Motor neuron (in vitro differentiated cells): ENCODE results near the gene LKAAEAR1. TPM values are rescaled to one million over a fixed set of nuclear protein-coding genes. Genes with fewer than 3 reads are reported as not detected.

Source experiments
- ATAC-seq, 8 experiments: fragments of 200-7000 bp; cut with Tn5 transposase; replicated peaks in 6 of 8; 2 replicates each; pipeline ENCODE4 v1.8.0; 2021; ENCODE audit warnings: mild to moderate bottlenecking in 8 of 8, moderate library complexity in 8 of 8
- H3K27ac ChIP-seq, 2 donors: fragments of 250-450 bp; sonication (Bioruptor Pico); 2 replicates each; pipeline ENCODE4 v1.9.0; 2021; ENCODE audit warnings: antibody characterized with exemption in 2 of 2, mild to moderate bottlenecking in 2 of 2, moderate library complexity in 1 of 2
- H3K4me1 ChIP-seq, 2 donors: fragments of 250-450 bp; sonication (Bioruptor Pico); replicated peaks in 1 of 2; 2 replicates each; pipeline ENCODE4 v1.6.1; 2021; ENCODE audit warnings: antibody characterized with exemption in 2 of 2, mild to moderate bottlenecking in 2 of 2, moderate library complexity in 1 of 2
- H3K4me3 ChIP-seq, 5 donors: fragments of 250-450 bp; sonication (Bioruptor Pico); 2 replicates each; pipeline ENCODE4 v1.9.0; 2021; ENCODE audit warnings: antibody characterized with exemption in 5 of 5, mild to moderate bottlenecking in 5 of 5, moderate library complexity in 4 of 5
- WGBS, 10 experiments: fragments of 450-650 bp; shearing (Covaris generic); methylation state at CpG; one replicate each; pipeline ENCODE4 v1.0.0; 2022; 5-methylcytosine and 5-hydroxymethylcytosine counted together
- in situ Hi-C, 9 experiments: fragments of 400-800 bp; cut with MboI; loops; one replicate each; pipeline ENCODE4 v1.15.0; 2021; ENCODE audit warnings: low sequenced_read_pairs in 9 of 9, low pct_unique_long_range_greater_than_20kb in 2 of 9; ENCODE audit not compliant: unreplicated experiment in 9 of 9
- total RNA-seq, 8 experiments: library from RNA; unstranded; fragments of 300-600 nt; gene quantifications; 2 replicates each; pipeline versions ENCODE4 v1.2.3 to v1.2.4, GENCODE V29; 2022

LKAAEAR1 gene
- total RNA-seq, 8 experiments from 2014 or later: 0.52 to 0.76 TPM; not detected in 6

DNA sequence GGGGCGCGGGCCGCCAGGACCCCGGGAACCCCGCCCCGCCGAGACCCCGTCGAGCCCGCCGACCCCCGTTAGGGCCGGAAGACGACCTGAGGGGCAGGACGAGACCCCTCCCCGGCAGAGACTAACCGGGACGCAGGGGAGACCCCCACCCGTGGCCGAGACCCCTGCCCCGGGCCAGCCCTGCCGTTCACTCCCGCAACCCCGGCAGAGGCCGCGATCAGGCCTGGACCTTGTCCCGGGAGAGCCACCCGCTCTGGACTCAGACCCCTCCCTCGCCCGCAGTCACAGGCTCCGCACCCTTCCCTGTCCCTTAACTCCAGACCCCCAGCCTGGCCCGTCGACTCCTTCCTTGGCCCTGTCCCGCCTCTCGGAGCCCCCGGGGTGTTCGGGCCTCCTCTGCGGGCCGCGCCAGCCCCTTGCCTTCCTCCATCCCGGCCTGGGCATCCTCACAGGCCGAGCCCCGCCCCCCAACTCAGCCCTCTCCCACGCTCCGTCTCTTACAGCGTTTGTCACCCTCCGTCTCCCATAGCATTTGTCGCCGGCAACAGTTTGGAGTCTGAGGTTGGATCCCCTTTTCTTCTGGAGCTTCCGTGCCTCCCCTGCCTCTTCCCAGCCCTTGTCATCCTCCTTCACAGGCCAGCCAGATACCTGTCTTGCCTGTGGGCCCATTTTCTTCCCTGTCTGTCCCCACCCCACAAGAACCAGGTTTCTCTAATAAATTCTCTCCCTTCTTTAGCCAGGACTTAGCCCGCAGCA is 20.6 kb downstream of the LKAAEAR1 start:
- Histone ChIP-seq H3K4me3 (peak overlapping the region; percentile 68 to 94 (median 90)), H3K27ac (peak overlapping the region; percentile 60 to 64), H3K4me1 (peaks cover 14 to 15% of the 10 kb centered on the region in 2 donors)
- WGBS, 10 experiments: 0 to 4% (median 0%) methylated on average over 2 to 4 of the region's 51 CpGs; no CpG with 5 or more reads in 7 of the 10 experiments
- in situ Hi-C loops: no loop called here
- ATAC-seq: peak; percentile 2 to 13 (median 5)

DNA sequence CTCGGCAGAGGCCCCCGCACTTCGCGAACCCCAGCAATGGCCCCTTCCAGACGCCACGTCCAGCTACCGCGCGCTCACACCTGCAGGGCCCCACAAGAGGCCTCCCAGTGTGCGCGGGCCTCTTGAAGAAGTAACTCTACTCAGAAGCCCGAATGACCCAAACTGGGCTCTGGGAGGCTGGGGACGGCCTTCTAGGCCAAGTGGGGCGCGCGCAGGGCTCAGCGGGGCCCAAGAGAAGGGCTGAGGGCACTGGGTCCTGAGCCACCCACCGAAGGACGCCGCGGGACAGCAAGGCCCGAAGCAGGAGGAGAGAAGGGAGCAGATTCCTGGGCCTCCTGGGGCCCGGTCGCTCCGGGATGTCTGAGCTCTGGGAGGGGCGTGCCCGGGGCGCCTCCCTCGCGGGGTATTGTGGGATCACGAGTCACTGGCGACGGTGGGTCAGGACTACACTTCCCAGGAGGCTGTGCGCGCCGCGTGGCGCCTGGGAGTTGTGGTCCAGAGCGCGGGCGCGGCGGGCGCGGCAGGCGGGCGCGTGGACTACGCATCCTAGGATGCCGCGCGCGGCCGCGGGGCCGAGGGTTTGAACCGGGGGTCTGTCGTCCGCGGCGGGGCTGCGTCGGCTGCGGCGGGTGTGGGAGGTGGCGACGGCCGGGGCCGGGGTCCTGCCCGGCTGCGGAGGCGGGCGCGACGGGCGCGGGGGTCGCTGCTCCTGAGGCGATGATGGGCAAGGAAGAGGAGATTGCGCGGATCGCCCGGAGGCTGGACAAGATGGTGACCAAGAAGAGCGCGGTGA is 21.4 kb downstream of the LKAAEAR1 start, which contains the start of gene TCEA2:
Gene TCEA2, plus strand, starts transcription at position 603 of the 793 bp plus-strand sequence. Its CDS starts 115 bp downstream, at position 718.
- 2 to 33% (median 15%) methylated on average over 3 to 20 of the region's 85 CpGs; no CpG with 5 or more reads in 6 of the 10 experiments for WGBS, 10 experiments
- Histone ChIP-seq H3K27ac (peak within 1 kb of the TSS; percentile 64 to 71), H3K4me1 (peaks cover 15% of the 10 kb centered on the region in 2 donors), H3K4me3 (peak within 1 kb of the TSS; percentile 68 to 94 (median 90))
- in situ Hi-C loops: no loop called here
- peak; percentile 86 to 96 (median 89) for ATAC-seq

DNA sequence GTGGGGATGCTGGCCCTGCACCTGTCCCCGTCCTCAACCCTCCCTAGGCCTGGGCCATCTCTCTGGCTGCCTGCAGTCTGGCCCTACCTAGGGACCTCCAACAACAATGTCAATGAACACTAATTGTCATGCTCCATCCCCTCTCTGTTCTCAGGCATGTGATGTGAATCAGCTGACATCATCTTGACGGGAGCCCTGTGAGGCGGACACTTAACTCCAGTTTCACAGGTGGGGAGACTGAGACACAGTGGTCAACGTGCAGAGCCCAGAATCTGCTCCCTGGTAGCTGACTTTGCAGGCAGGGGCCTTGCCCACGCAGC is 22.0 kb downstream of the LKAAEAR1 start:
- Histone ChIP-seq H3K4me1 (peaks cover 16 to 20% of the 10 kb centered on the region in 2 donors), H3K4me3 (peak overlapping the region; percentile 68 to 94 (median 90)), H3K27ac (peak overlapping the region; percentile 63 to 71)
- peak in 5 of 8 experiments; percentile 1 to 11 (median 7) for ATAC-seq
- WGBS, 10 experiments: 0 to 90% (median 53%) methylated on average over 2 to 4 of the region's 5 CpGs; no CpG with 5 or more reads in 4 of the 10 experiments
- in situ Hi-C loops: no loop called here

DNA sequence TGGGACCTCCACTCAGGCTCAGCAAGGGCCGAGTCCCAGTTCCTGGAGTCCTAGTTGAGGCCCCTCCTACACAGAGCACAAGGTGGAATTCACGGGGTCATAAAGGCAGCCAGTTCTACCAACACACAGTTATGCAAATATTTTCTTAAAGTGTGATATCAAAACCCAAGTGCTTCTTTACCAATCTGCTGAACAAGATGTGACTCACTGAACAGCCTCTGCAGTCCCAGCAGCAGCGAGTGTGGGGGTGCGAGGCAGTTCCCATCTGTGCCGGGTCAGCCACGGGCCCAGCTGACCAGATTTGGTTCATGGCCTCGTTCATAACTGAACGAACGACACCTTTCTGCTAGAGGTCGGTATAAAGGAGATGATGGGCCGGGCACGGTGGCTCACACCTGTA is 25.7 kb downstream of the LKAAEAR1 start:
- 17 to 76% (median 20%) methylated on average over 1 to 8 of the region's 12 CpGs; no CpG with 5 or more reads in 7 of the 10 experiments for WGBS, 10 experiments
- in situ Hi-C loops: no loop called here
- no peak overlapping the region for H3K4me3 ChIP-seq
- peaks cover 19 to 31% of the 10 kb centered on the region in 2 donors for H3K4me1 ChIP-seq
- no peak for ATAC-seq
- no peak overlapping the region for H3K27ac ChIP-seq

DNA sequence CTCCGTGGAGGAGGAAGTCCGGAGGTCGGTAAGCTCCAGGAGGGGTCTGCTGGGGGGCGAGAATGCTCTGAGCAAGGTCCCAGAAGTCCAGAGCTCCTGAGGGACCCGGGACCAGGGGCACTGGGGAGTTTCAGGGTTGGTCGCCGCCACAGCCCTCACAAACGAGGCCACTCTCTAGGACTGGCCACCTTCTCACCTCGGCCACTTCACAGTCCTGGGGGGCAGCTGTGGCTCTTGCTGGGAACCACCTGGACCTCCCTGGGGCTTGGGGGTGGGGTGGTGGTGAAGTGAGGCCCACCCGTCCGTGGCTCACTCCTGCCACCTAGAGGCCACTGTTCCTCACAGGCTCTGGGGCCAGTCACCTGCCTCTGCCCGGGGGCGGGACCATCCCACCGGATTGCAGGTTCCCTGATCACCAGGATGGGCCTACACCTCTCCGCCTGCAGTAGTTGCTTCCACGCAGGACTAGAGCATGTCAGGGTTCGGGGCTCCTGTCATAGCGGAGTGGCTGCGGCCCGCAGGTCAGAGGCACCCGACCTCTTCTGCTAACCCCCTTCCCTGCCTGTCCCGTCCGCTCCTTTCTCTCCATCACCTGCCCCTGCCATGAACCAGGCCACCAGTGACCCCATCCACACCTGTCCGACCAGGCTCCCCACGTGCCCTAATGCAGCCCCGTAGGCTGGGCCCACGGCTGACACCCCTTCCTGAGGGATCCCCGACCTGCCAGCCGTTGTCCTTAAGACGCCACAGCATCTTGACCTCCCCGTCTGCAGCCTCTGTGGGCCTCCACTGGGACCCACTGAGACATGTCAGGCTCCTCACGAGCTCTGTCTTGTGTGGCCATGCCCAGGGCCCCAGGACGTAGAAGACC is 26.3 kb downstream of the LKAAEAR1 start:
- 0 to 80% (median 54%) methylated on average over 1 to 7 of the region's 33 CpGs; no CpG with 5 or more reads in 5 of the 10 experiments for WGBS, 10 experiments
- no peak overlapping the region for H3K27ac ChIP-seq
- in situ Hi-C loops: no loop called here
- H3K4me3 ChIP-seq: no peak overlapping the region
- peaks cover 19 to 31% of the 10 kb centered on the region in 2 donors for H3K4me1 ChIP-seq
- ATAC-seq: peak in 7 of 8 experiments; percentile 13 to 80 (median 25)

DNA sequence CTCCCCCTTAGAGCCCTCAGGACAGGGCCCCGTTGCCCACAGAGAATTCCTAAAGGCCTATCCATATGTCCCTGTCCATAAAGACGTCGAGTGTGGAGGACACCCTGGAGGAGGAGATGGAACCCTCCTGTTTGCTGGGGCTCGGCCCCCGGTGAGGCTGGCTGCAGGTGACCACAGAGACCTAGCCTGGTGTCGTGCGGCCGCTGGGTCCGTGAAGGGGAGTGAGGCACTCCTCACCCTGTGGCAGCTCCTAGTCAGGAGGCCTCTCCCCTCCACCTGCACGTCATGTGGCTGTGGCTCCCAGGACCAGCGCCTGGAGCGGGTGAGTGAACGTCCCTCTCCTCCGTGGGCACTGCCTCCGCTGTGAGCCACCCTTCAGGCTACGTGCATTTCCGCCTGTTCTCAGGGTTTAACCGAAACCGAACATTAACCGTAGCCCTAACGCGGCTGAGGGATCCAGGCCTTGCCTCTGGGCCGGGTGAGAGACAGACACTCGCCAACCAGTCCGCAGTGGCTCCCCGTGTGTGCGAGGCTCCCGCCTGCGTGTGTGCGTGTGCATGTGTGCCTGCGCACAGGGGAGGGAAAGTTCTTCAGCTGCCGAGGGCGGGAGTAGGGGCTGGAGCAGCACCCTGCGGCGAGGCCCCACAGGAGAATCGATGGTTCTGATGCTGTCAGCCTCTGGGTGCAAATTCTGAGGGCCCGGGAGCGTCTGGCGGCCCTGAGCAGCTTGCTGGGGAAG is 27.1 kb downstream of the LKAAEAR1 start:
- no peak overlapping the region for H3K27ac ChIP-seq
- in situ Hi-C loops: no loop called here
- no peak overlapping the region for H3K4me3 ChIP-seq
- peaks cover 13 to 25% of the 10 kb centered on the region in 2 donors for H3K4me1 ChIP-seq
- 31 to 100% (median 86%) methylated on average over 2 to 8 of the region's 39 CpGs; no CpG with 5 or more reads in 5 of the 10 experiments for WGBS, 10 experiments
- ATAC-seq: no peak

DNA sequence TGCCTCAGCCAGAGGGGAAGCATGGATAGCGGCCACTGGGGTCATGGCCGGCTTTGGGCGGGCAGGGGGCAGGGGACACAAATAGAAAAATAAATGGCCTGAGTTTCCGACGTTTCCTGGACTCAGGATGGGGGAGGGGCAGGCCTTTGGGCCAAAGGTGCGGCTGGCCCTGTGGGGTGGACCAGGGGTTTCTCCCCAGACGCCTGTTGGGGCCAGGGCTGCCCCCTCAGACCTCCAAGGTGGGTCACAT is 27.6 kb downstream of the LKAAEAR1 start:
- ATAC-seq: no peak
- in situ Hi-C loops: no loop called here
- Histone ChIP-seq H3K4me1 (peaks cover 13 to 24% of the 10 kb centered on the region in 2 donors), H3K4me3 (no peak overlapping the region), H3K27ac (no peak overlapping the region)
- WGBS, 10 experiments: no CpG with 5 or more reads among the region's 7 CpGs

DNA sequence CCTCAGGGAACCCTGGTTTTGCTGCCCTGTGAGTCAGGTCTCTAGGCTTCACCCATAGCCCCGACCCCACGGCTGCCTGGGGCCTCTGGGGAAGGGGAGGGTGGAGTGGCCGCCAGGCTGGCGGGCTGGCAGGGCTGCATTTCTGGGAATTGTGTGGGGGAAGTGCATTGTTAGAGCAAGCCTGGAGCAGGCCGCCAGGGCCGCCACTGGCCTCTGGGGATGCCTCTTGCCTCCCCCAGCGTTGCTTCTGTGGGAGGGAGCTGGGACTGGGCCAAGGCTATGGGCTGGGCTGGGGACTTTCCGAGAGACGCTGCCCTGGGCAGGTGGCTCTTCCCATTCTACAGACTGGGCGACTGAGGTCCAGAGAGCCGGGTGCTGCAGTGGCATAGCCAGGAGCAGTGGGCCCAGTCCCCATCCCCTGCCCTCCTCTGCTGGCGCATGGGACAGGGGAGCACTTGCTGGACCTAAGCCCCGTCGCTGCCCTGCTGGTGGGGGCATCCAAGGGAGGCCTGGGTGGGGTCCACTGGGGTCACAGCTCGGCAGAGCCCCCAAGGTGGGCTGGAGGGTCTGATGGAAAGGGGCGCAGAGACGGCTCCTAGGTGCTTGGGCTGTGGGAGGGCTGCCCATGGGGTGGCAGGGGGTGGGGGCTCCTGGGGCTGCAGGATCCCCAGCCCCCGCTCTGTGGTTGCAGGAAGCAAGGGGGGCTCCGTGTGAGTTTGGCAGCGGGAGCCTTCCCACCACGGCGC is 28.1 kb downstream of the LKAAEAR1 start:
- H3K27ac ChIP-seq: no peak overlapping the region
- WGBS, 10 experiments: no CpG with 5 or more reads among the region's 22 CpGs
- ATAC-seq: peak in 6 of 8 experiments; percentile 3 to 25 (median 8)
- H3K4me3 ChIP-seq: no peak overlapping the region
- in situ Hi-C loops: no loop called here
- H3K4me1 ChIP-seq: peaks cover 13 to 24% of the 10 kb centered on the region in 2 donors

DNA sequence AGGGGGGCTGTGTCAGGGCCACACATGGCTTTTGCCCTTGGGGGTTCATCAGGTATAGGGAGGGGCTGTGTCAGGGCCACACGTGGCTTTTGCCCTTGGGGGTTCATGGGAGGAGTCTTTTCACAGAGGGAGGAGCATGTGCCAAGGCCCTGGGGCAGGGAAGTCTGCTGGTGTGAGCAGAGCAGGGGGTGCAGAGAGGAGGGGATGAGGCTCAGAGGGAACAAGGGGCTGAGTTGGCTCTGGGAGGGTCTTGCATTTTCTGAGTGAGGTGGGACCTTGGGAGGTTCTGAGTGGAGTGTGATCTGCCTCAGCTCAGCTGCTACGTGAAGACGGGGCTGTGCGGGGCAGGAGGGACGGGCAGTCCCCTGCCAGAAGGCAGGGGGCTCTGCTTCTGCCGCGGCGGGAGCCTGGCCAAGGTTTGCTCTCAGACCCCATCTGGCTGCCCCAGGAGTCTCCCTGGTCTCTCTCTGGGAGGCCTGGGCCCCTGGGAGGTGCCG is 28.8 kb downstream of the LKAAEAR1 start:
- no peak for ATAC-seq
- peaks cover 13 to 24% of the 10 kb centered on the region in 2 donors for H3K4me1 ChIP-seq
- H3K27ac ChIP-seq: no peak overlapping the region
- in situ Hi-C loops: no loop called here
- H3K4me3 ChIP-seq: no peak overlapping the region
- 17 to 82% methylated on average over 1 to 5 of the region's 9 CpGs; no CpG with 5 or more reads in 8 of the 10 experiments for WGBS, 10 experiments

DNA sequence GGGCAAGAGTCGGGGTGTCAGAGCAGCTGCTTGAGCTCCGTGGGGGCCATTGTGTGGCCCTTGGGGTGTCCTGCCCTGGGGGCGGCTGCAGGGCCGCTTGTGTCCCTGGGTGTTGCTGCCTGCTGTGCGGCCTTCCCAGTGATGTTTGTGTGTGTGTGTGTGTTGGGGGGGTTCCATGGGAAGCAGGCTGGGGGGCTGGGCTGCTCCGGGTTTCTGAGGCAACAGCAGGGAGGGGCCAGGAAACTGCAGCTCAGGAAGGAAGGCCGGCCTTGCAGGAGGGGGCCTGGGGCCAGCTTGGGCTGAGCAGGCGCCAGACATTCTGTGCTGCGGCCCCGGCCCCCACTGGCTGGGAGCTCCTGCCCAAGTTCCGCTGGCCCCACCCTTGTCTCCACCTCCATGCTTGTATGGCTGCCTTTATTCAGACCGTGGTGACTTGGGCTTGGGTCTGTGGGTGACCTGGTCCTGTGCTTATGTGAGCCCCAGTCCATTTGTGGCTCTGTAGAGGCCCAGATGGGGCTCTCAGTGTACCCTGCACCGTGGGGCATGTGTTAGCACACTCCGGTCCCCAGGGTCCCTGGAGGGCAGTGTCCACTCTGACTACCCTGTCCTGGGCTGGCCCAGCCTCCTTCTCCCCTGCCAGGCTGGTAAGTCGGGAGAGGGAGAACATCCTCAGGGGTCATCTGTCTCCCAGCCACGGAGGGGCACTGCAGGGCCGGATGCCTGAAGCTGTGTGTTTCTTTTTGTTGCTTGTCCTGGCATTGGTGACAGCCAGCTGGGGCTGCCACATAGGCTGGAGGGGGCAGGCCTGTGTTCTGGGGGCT is 30.1 kb downstream of the LKAAEAR1 start:
- H3K27ac ChIP-seq: no peak overlapping the region
- WGBS, 10 experiments: 14 to 45% (median 27%) methylated on average over 2 to 3 of the region's 17 CpGs; no CpG with 5 or more reads in 6 of the 10 experiments
- peak; percentile 16 to 67 (median 48) for ATAC-seq
- peaks cover 20 to 24% of the 10 kb centered on the region in 2 donors for H3K4me1 ChIP-seq
- in situ Hi-C loops: no loop called here
- H3K4me3 ChIP-seq: no peak overlapping the region
